Stimulated activated CD4-positive, alpha-beta T cell treated with anti-CD3 and anti-CD28 coated beads, Interleukin-2, amount 100 ng/mL, for 48 hours (primary cell): Measurements from ENCODE around the gene SAMD4B.

Experiments used
- DNase-seq, 2 donors: peaks; one replicate each; pipeline ENCODE4 v3.0.0-alpha.2; 2020

Gene SAMD4B

DNA sequence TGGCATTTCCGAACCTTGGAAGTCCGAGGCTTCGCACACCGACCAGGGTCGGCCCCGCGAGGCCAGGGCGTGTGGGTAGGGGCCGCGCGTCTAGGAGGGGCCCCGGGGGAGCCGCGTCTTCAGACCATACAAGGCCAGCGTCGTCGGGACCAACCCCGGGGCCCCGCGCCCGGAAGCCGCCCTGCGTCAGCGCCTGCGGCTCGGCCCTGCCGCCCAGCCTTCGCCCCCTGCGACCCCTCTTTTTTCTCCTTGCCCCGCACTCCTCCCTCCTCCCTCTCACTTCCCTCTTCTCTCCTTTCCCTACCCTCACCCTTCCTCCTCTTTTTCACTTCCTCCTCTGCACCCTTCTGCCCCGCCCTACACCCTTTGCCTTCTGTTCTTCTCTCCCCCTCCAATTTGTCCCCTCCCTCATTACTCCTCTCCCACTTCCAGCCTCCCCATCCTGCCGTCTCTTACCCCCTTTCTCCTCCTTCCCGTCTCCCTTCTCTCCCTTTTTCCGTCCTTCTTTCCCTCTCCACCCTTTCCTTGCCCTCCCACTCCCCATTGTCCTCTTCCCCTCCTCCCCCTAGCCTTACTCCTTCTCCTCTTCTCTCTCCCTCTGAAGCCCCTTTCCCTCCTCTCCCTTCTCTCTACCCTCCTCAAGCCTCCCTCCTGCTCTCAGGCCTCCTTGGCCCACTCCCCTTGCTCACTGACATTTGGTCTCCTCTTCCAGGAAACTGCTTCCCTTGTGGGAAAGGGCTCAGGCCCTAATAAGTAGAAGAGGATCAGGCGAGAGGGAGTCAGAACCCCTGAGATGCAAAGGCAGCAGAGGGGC is 68.0 kb downstream of the SAMD4B start:
- peak in 1 of 2 donors; percentile 65 for DNase-seq

DNA sequence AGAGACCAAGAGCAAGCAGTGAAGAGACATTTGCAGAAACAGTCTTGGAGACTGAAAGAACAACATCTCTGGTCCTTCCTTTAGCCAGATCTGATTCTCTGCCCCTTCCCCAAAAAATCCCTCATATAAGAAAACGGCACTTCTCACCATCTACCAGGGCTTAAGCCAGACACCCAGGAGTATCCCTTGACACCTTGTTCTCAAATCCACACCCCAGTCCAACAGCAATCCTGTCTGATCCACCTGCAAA is 68.5 kb downstream of the SAMD4B start:
- no peak for DNase-seq

DNA sequence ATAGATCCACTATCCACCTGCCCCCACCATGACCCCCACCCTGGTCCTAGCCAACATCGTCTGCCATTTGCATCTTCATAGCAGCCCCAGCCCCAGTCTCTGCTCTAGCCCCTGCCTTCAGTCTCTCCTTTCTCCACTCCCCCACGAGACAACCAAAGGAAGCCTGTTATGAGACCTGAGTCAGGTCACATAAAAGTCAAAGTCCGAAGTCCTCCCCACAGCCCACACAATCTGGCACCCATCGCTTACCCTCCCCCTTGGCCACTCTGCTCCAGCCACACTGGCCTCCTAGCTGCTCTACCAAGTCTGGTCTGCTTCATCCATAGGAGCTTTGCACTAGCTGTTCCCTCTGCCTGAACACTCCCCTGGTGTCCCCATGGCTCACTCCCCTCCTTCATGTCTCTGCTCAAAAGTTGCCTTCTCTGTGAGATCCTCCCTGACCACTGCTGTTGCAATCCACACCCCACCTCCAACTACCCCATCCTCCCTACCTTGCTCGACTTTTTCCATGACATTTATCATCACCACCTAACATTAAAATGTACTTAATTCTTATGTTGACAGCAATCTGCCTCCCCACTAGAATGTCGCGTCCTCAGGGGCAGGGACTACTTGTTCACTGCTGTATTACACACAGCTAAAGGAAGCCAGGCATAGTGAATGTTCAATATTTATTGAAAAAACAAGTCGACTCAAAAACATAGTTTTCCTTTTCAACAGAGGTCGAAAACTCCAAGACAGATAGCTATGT is 69.0 kb downstream of the SAMD4B start:
- no peak for DNase-seq

DNA sequence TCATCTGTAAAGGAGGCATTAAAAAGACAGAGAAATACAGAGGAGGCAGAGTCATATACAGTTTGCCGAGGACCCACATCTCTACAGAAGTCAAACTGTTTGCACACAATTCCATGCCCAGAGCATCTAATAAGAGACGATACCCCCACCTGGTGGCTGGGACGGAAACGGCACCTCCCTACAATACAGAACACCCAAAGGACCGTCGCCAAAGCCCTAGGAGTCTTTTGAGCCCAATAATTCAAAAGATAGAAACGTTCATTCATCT is 69.5 kb downstream of the SAMD4B start:
- peak; percentile 87 to 91 for DNase-seq

DNA sequence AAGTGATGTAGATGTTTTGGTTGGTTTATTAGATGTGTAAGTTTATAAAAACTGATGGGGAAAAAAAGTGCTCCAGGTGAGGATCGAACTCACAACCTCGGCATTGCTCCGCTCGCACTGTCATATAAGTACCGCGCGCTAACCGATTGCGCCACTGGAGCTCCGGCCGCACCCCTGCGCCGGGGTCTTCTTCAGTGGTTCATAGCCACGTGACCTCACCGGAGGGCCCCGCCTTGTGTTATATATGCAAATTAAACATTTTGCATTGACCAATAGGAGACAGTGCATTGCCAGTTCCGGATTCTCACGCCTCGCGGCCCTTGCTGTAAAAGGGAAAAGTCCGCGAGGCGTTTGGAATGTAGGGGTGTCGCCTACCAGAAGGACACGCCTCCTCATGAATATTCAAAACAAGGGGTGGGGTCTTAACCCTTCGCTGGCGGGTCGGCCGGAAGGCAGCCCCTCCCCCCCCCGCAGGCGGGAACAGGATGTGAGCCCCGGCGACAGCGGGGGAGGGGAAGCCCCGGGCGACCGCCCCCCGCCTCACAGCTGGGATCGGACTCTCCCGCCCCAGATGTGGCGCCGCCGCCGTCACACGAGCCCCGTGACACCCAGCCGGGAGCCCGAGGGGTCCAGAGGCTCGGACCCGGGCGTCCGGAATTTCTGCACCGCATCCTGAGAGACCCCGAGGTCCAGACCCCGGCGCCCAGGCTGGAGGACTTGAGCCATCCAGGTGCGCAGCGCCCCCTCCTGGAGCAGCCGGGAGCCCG is 70.1 kb downstream of the SAMD4B start, which contains the start of gene PLEKHG2:
PLEKHG2 (plus strand) TSS at position 570 of the 767 bp plus-strand sequence. CDS start 1,418 bp downstream, outside the sequence.
- DNase-seq: peak; percentile 97 to 100

DNA sequence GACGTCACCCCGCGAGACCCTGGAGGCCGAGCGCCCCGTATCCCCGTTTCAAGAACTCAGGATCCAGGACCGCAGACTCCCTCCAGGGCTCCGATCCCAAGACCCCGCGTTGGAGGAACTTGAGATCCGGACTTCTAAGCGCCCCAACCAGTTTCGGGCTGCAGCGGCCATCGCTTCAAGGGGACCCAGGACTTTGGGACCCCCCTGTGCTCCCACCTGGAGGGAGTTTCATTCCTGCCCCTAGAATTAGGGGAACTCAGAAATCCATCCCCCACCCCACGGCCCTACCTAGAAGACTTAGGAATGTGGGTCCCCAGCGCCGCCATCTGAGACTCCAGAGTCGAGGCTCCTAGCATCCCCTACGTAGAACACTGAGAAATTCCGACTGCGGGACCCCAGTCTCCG is 70.6 kb downstream of the SAMD4B start:
- DNase-seq: no peak

DNA sequence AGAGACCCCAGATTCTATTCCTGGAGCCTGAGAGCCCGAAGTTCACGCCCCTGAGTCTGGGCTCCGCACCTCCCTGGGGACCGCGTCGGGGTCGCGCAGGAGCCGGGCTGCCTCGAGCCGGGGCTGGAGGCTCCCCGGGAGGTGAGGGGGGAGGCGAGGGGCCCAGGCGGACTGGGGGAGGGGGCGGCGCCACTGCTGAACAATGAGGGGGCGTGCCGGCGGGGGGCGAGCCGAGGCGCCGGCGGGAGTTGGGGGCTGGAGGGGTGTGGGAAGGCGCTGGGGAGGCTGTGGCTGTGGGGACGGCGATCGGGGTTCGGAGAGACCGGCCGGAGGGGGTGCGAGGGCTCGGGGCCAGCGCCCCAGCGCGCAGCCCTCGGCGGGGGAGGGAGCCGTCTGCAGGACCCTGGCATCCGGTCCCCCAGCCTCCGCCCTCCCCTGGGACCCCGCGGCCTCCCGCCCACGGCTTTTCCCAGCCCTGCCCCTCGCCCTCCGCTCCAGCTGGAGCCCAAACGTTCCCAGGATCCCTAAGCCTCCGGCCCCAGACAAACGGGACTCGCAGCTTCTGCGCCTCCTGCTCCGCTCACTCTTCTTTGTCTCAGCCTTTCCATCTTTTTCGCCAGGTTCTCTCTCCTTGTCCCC is 71.2 kb downstream of the SAMD4B start:
- no peak for DNase-seq

DNA sequence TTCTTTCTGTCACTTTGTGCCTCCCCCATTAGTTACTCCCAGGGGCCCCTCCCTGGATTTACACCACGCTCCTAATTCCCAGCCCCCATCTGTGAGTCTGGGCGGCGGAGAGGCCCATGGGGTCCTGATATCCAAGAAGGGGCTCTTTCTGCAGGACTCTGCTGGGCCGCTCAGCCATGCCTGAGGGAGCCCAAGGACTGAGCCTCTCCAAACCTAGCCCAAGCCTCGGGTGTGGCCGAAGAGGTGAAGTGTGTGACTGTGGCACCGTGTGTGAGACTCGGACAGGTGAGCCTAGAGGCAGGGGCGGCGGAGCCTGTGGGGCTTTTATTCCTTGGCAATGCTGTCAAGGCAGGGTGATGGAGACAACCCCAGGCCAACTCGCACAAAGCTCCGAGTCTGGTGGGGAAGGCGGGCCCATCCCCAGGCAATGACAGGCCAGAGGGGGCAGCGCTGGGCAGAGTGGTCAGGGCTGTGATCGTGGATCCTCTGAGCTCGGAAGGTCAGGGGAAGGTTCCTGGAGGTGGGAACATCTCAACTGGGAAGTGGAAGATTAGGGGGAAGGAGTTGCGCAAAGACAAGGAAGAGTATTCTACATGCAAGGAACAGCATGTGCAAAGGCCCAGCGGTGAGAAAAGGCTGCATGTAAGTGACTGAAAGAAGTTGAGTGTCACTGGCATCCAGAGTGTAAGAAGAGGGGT is 71.8 kb downstream of the SAMD4B start:
- no peak for DNase-seq

DNA sequence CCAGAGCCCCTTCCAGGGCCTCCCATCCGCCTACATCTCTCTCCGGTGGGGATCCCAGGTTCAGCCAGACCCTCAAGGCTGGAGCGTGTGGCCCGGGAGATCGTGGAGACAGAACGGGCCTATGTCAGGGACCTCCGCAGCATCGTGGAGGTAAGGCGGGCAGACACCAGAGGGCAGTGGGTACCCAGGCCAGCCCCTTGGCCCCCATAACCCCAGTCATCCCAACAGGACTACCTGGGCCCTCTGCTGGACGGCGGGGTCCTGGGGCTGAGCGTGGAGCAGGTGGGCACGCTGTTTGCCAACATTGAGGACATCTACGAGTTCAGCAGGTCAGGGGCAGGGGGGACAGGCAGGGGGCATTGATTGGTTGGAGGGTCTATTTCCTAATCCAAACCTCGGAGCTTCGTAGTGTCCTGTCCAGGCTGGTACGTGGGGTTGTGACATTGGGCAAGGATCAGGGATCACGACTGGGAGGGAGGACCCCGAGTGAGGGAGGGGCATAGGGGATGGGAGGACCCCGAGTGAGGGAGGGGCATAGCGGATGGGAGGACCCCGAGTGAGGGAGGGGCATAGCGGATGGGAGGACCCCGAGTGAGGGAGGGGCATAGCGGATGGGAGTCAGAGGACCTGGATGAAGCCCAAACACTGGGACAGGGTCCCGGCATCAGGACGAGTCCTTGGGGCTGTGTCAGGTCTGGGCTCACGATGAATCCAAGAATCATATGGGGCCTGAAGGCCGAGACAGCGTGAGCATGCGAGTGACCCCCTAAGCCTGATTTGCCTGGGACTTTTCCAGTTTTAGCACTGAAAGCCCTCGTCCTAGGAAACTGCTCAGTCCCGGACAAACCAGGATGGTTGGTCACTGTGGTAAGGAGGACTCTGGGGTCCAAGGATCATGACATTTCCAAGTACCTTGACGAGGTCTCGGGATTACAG is 73.2 kb downstream of the SAMD4B start:
- no peak for DNase-seq

DNA sequence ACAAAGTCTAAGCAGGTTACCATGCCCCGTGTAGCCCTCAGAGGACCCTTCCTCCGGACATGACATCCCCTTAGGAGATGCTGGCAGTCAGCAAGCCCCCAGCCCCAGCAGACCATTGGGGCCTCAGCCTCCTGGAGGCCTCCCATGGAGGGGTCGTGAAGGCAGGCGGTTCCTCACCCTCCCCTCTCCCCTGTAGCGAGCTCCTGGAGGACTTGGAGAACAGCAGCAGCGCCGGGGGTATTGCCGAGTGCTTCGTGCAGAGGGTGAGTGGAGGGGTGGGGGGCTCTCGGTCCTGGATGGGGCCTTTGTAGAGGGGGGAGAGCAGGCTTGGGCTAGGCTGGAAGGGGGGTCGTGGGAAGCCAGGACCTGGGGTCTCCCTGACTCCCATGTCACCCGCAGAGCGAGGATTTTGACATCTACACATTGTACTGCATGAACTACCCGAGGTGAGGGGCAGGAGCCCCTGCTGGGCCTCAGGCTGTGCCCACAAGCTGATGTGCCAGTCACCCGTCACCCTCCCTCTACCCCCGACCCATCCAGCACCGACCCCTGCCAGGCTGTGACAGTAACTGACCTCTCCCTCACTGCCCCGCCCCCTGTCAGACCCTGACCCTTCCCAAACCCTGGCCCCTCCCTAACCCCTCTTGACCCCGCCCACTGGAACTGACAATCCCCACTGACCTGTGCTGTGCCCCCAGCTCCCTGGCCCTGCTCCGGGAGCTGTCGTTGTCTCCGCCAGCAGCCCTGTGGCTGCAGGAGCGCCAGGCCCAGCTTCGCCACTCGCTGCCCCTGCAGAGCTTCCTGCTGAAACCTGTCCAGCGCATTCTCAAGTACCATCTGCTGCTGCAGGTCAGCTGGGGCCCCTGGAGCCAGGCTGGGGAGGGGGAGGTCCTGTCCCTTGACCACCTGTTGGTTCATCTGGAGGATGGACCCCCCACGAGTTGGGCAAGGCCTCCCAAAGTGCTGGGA is 74.2 kb downstream of the SAMD4B start:
- DNase-seq: no peak

DNA sequence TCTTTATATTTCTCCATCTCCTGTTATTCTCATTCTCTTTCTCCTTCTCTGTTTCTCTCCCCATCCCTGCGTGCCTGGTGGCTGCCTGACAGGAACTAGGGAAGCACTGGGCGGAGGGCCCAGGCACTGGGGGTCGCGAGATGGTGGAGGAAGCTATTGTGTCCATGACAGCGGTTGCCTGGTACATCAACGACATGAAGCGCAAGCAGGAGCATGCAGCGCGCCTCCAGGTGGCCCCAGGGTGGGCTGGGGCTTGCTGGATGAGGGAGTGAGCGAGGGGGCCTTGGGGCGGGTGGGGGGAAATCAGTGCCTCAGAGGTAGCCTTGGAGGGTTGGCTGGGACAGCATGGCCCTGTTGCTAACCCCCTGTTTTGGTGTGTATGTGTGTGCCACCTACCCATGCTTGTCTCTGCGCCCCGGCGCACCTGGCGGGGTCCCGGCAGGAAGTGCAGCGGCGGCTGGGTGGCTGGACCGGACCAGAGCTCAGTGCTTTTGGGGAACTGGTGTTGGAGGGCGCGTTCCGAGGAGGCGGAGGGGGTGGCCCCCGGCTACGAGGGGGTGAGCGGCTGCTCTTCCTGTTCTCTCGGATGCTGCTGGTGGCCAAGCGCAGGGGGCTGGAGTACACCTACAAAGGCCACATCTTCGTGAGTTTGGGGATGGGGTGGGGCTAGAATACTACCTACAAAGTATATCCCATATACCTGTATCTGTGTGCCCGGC is 75.4 kb downstream of the SAMD4B start:
- DNase-seq: no peak

DNA sequence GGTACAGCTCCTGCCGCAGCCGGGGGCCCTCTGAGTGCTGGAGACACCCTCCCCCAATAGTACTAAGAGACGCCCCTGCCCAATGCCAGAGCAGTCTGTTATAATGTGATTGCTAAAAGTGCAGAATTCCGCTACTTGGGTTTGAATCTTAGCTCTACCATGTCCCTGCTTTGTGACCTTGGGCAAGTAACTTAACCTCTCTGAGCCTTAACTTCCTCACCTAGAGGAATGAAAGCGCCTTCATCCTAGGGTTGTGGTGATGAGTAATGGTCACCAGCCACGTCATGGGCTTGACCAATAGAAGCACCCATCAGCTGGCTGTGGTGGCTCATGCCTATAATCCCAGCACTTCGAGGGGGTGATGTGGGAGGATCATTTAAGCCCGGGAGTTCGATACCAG is 76.8 kb downstream of the SAMD4B start:
- no peak for DNase-seq

DNA sequence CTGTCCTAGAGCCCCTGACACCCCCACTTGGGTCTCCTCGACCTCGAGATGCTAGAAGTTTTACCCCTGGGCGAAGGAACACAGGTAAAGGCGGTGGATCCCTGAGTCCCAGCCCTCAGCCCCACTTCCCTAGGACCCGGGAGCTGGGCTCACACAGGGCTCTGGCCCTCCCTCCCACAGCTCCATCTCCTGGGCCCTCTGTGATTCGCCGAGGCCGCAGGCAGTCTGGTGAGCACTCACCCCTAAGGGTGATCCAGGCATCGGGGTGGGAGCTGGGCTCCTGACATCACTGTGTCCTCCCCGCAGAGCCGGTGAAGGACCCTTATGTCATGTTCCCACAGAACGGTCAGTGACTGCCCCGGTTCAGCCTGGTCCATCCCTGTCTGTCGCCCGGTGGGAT is 78.5 kb downstream of the SAMD4B start:
- no peak for DNase-seq

DNA sequence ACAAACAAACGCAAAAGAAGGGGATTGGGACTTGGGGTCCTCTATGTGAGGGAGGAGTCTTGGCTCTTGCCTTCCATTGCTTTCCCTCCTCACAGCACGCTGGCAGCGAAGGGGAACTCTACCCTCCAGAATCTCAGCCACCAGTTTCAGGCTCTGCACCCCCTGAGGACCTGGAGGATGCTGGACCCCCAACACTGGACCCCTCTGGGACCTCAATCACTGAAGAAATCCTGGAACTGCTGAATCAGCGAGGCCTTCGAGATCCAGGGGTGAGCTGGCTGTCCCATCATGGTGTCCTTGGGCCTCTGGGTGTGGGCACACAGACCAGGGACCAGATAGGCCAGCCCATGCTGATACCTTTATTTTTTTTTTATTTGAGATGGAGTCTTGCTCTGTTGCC is 79.8 kb downstream of the SAMD4B start:
- DNase-seq: no peak

DNA sequence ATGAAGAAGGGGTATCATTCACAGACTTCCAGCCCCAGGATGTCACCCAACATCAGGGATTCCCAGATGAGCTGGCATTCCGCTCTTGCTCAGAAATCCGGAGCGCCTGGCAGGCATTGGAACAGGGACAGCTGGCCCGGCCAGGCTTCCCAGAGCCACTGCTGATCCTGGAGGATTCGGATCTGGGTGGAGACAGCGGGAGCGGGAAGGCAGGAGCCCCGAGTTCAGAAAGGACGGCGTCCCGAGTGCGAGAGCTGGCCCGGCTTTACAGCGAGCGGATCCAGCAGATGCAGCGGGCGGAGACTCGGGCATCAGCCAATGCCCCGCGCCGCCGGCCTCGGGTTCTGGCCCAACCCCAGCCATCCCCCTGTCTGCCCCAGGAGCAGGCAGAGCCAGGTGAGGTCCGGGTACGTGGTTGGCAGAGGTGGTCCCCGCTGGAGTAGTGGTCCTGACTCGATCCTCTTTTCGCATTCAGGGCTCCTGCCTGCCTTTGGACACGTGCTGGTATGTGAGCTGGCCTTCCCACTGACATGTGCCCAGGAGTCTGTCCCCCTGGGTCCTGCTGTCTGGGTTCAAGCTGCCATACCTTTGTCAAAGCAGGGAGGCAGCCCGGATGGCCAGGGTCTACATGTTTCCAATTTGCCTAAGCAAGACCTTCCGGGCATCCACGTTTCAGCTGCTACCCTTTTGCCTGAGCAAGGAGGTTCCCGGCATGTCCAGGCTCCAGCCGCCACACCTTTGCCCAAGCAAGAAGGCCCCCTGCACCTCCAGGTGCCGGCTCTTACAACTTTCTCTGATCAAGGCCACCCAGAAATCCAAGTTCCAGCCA is 81.3 kb downstream of the SAMD4B start:
- no peak for DNase-seq

DNA sequence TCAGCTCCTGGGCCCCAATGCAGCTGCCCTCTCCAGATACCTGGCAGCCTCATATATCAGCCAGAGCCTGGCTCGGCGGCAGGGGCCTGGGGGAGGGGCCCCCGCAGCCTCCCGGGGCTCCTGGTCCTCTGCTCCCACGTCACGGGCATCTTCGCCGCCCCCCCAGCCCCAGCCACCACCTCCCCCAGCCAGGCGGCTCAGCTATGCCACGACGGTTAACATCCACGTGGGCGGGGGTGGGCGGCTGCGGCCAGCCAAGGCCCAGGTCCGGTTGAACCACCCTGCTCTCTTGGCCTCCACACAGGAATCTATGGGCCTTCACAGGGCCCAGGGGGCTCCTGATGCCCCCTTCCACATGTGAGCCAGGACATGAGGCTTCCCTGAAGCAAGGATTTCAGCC is 82.7 kb downstream of the SAMD4B start:
- DNase-seq: no peak

DNA sequence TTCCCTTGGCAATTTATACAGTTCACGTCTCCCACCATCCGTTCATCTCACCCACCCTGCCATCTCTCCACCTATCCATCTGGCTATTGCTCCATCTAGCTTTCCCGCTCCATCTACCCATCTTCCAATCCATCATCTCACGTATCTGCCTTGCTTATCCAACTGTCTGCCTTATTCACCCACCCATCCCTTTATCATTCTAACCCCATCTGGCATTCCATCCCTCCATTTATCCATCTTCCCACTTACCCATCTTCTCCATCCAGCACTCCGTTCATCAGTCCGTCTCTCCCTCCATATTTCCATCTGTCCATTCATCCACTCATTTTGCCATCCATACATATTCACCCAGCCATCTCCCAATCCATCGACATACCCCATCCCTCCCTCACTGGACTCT is 83.5 kb downstream of the SAMD4B start:
- no peak for DNase-seq

DNA sequence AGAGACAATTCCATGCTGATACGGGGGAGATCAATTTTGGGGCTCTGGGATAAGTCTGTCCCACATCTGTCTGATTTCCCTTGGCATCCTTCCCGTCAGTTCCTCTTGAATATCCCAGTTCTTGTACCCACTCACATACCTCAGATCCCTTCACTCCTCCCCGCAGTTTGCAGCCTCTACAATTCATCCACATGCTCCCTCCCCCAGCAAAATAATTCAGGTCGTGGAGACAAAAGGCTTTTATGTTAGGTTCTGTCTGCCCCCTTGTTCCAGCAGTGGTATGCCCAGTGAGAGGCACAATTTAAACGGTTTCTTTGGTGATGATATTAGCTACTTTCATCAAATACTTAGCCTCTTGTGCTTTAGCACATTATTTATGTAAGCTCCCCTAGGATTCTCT is 83.9 kb downstream of the SAMD4B start:
- no peak for DNase-seq

DNA sequence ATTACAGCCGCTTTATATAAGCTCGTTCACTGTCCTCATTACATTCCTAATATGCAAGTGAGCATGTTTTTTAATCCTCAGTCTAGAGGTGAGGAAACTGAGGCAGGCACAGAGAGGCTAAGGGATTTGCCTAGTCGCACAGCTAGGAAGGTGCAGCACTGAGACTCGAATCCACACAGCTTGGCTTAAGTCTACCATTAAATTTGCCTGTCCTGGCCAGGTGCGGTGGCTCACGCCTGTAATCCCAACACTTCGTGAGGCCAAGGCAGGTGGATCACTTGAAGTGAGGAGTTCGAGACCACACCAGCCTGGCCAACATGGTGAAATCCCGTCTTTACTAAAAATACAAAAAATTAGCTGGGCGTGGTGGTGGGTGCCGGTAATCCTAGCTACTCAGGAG is 85.5 kb downstream of the SAMD4B start:
- no peak for DNase-seq
